Liver (tissue), 3 donors: ENCODE measurements around the gene PPM1L.

Experiments
- ATF3 ChIP-seq: IDR thresholded peaks from 2 replicates; pipeline ENCODE4 v1.6.1; 2016; ENCODE audit warnings: antibody characterized with exemption
- CTCF ChIP-seq: fragments of 150-350 bp; IDR thresholded peaks from 2 replicates; pipeline ENCODE4 v1.5.1; 2017; ENCODE audit warnings: improper control_type of control experiment, low read depth, low read length; ENCODE audit not compliant: missing input control
- EGR1 ChIP-seq, 2 donors: IDR thresholded peaks; 2 replicates each; pipeline ENCODE4 v1.6.1; 2016 to 2018; ENCODE audit warnings: antibody characterized with exemption in 2 of 2, low read depth in 2 of 2
- FOXA1 ChIP-seq: IDR thresholded peaks from 2 replicates; pipeline ENCODE4 v1.6.1; 2016; ENCODE audit warnings: antibody characterized with exemption
- JUND ChIP-seq, 2 donors: IDR thresholded peaks; 2 replicates each; pipeline ENCODE4 v1.6.1; 2016; ENCODE audit warnings: antibody characterized with exemption in 2 of 2
- MAX ChIP-seq: IDR thresholded peaks from 2 replicates; pipeline ENCODE4 v1.6.1; 2016; ENCODE audit warnings: antibody characterized with exemption
- RAD21 ChIP-seq, 2 donors: IDR thresholded peaks; 2 replicates each; pipeline ENCODE4 v1.6.1; 2016; ENCODE audit warnings: antibody characterized with exemption in 2 of 2, mild to moderate bottlenecking in 2 of 2
- RXRA ChIP-seq, 2 donors: IDR thresholded peaks; 2 replicates each; pipeline ENCODE4 v1.6.1; 2017 to 2018; ENCODE audit warnings: antibody characterized with exemption in 2 of 2, mild to moderate bottlenecking in 1 of 2
- TAF1 ChIP-seq: conservative IDR thresholded peaks from 2 replicates; pipeline ENCODE4 v1.6.1; 2016; ENCODE audit warnings: antibody characterized with exemption, mild to moderate bottlenecking
- YY1 ChIP-seq: IDR thresholded peaks from 2 replicates; pipeline ENCODE4 v1.6.1; 2016; ENCODE audit warnings: antibody characterized with exemption, mild to moderate bottlenecking
- ZBTB33 ChIP-seq: IDR thresholded peaks from 2 replicates; pipeline ENCODE4 v1.6.1; 2016; ENCODE audit warnings: antibody characterized with exemption
- donor health status: healthy.
- donor health status: healthy.

- TF ChIP-seq CTCF, result no peak
- no peak for TF ChIP-seq ATF3
- no peak for TF ChIP-seq MAX
- no peak for TF ChIP-seq YY1
- no peak for TF ChIP-seq FOXA1
- no peak for TF ChIP-seq RAD21 (IDR thresholded peaks at IDR 0.05)
- TF ChIP-seq RXRA (IDR thresholded peaks at IDR 0.05), result no peak
- no peak for TF ChIP-seq JUND (IDR thresholded peaks at IDR 0.05)
- no peak for TF ChIP-seq ZBTB33
- TF ChIP-seq EGR1 (IDR thresholded peaks at IDR 0.05; ENCODE audit: low read depth in 2 of 2), result no peak
- TF ChIP-seq TAF1, result no peak
Measured at GRCh38 chr3:160825311-160825800, 69.3 kb downstream of the PPM1L start.
